Activated naive CD4-positive, alpha-beta T cell treated with anti-CD3 and anti-CD28 coated beads, Interleukin-2, amount 50 U/mL, for 16 hours (primary cell): ENCODE data around the gene TLX2.

Experiments used
- DNase-seq: peaks from one replicate; pipeline ENCODE4 v3.0.0-alpha.2; 2020

TLX2 gene

GRCh38 chr2:74497777-74498499 lies 16.3 kb upstream of the TLX2 start:
- no peak for DNase-seq

- no peak for DNase-seq
Observed at GRCh38 chr2:74498500-74499266, 15.6 kb upstream of the TLX2 start.

GRCh38 chr2:74499267-74499939 lies 14.8 kb upstream of the TLX2 start, which contains the start of gene LBX2:
Gene LBX2, minus strand, starts transcription at chr2:74499603. Its CDS starts 66 bp downstream, at chr2:74499537.
- DNase-seq: peak; percentile 50

GRCh38 chr2:74499940-74500577 lies 14.2 kb upstream of the TLX2 start:
- no peak for DNase-seq

GRCh38 chr2:74500578-74500946 lies 13.7 kb upstream of the TLX2 start:
- DNase-seq: no peak

GRCh38 chr2:74501335-74502071 lies 12.7 kb upstream of the TLX2 start:
- DNase-seq: no peak

GRCh38 chr2:74502147-74502719 lies 12.0 kb upstream of the TLX2 start:
- DNase-seq: no peak

- DNase-seq: no peak
Observed at GRCh38 chr2:74502720-74503505, 11.3 kb upstream of the TLX2 start.

GRCh38 chr2:74503506-74504475 lies 10.5 kb upstream of the TLX2 start:
- DNase-seq: no peak

- no peak for DNase-seq
Observed at GRCh38 chr2:74504591-74504990, 9.7 kb upstream of the TLX2 start.

- no peak for DNase-seq
Observed at GRCh38 chr2:74505448-74506246, 8.6 kb upstream of the TLX2 start.

GRCh38 chr2:74507145-74507925 lies 6.9 kb upstream of the TLX2 start, which contains the start of gene PCGF1:
Gene PCGF1, minus strand, starts transcription at chr2:74507695. Its CDS starts 27 bp downstream, at chr2:74507668.
- DNase-seq: peak; percentile 100

GRCh38 chr2:74507926-74508520 lies 6.2 kb upstream of the TLX2 start:
- DNase-seq: no peak

- no peak for DNase-seq
Observed at GRCh38 chr2:74510272-74510671, 4.0 kb upstream of the TLX2 start.

- no peak for DNase-seq
Observed at GRCh38 chr2:74511104-74511989, 2.9 kb upstream of the TLX2 start.

- no peak for DNase-seq
Observed at GRCh38 chr2:74512744-74513604, 1.3 kb upstream of the TLX2 start.
